ENCODE data around the gene EIF4EBP2.

Gene EIF4EBP2

GRCh38 chr10:70404036-70404786 lies at the start of gene EIF4EBP2:
Gene EIF4EBP2 (plus strand): TSS chr10:70404145. CDS start chr10:70404402, 257 bp downstream.
- DNase-seq (ENCODE audit: low read depth in 2 of 2) = peak; percentile 96 to 98
- no peak for TF ChIP-seq CTCF (IDR thresholded peaks at IDR 0.05; ENCODE audit: low read depth, low read length)
- H3K4me3 ChIP-seq (replicated peaks in 1 of 2; ENCODE audit: low read depth in 2 of 2, low read length in 2 of 2) = peak within 1 kb of the TSS; percentile 85 to 90

- no peak for TF ChIP-seq CTCF (IDR thresholded peaks at IDR 0.05; ENCODE audit: low read depth, low read length)
- no peak for DNase-seq (ENCODE audit: low read depth in 2 of 2)
- no peak overlapping the region for H3K4me3 ChIP-seq (replicated peaks in 1 of 2; ENCODE audit: low read depth in 2 of 2, low read length in 2 of 2)
These were observed 49.4 kb upstream of the EIF4EBP2 start for GRCh38 chr10:70354556-70354955.

- peak in 1 of 2 donors; percentile 20 for DNase-seq (ENCODE audit: low read depth in 2 of 2)
- no peak for TF ChIP-seq CTCF (IDR thresholded peaks at IDR 0.05; ENCODE audit: low read depth, low read length)
- H3K4me3 ChIP-seq (replicated peaks in 1 of 2; ENCODE audit: low read depth in 2 of 2, low read length in 2 of 2) = no peak overlapping the region
These were observed 48.6 kb upstream of the EIF4EBP2 start for GRCh38 chr10:70355051-70356021.

- peak in 1 of 2 donors; percentile 33 for DNase-seq (ENCODE audit: low read depth in 2 of 2)
- H3K4me3 ChIP-seq (replicated peaks in 1 of 2; ENCODE audit: low read depth in 2 of 2, low read length in 2 of 2) = no peak overlapping the region
- no peak for TF ChIP-seq CTCF (IDR thresholded peaks at IDR 0.05; ENCODE audit: low read depth, low read length)
These were observed 46.4 kb upstream of the EIF4EBP2 start for GRCh38 chr10:70357565-70357964.

- TF ChIP-seq CTCF (IDR thresholded peaks at IDR 0.05; ENCODE audit: low read depth, low read length) = no peak
- DNase-seq (ENCODE audit: low read depth in 2 of 2) = no peak
- H3K4me3 ChIP-seq (replicated peaks in 1 of 2; ENCODE audit: low read depth in 2 of 2, low read length in 2 of 2) = no peak overlapping the region
These were observed 45.5 kb upstream of the EIF4EBP2 start for GRCh38 chr10:70358446-70358845.

- DNase-seq (ENCODE audit: low read depth in 2 of 2) = no peak
- H3K4me3 ChIP-seq (replicated peaks in 1 of 2; ENCODE audit: low read depth in 2 of 2, low read length in 2 of 2) = no peak overlapping the region
- no peak for TF ChIP-seq CTCF (IDR thresholded peaks at IDR 0.05; ENCODE audit: low read depth, low read length)
These were observed 44.9 kb upstream of the EIF4EBP2 start for GRCh38 chr10:70359017-70359550.
